CD14-positive monocyte (primary cell): ENCODE data around the gene RNF133. TPM values are rescaled to one million over a fixed set of nuclear protein-coding genes. Genes with fewer than 3 reads are reported as not detected.
"Not testable (repeated sequence)": the region's sequence is repeated elsewhere in the genome, so short reads cannot be mapped to it uniquely, and the experiment has no call there.

Experiments
- DNase-seq, 3 donors: peaks; one replicate each; pipeline ENCODE4 v3.0.0-alpha.2; 2011 to 2022
- H2AFZ ChIP-seq: 2 replicates; pipeline ENCODE4 v1.6.0; 2012; ENCODE audit warnings: mild to moderate bottlenecking, low read depth, low read length, inconsistent platforms; ENCODE audit not compliant: insufficient read depth, poor library complexity, severe bottlenecking
- H3K27ac ChIP-seq, 2 donors: 1 replicate in 1 of 2; 2 replicates in 1 of 2; pipeline ENCODE4 v1.5.1; 2012 to 2013; ENCODE audit warnings: low read length in 2 of 2, control low read depth in 1 of 2, inconsistent platforms in 1 of 2, low read depth in 1 of 2, mild to moderate bottlenecking in 1 of 2
- H3K27me3 ChIP-seq, 2 donors: one replicate each; pipeline versions ENCODE4 v1.6.0 to v1.6.1; 2011 to 2013; ENCODE audit warnings: low read length in 2 of 2; ENCODE audit not compliant: control insufficient read depth in 2 of 2, insufficient read depth in 2 of 2
- H3K36me3 ChIP-seq, 2 donors: replicated peaks in 1 of 2; 1 replicate in 1 of 2; 2 replicates in 1 of 2; pipeline versions ENCODE4 v1.5.1 to v1.6.1; 2012 to 2013; ENCODE audit warnings: low read length in 2 of 2, control low read depth in 1 of 2, inconsistent platforms in 1 of 2, mild to moderate bottlenecking in 1 of 2; ENCODE audit not compliant: insufficient read depth in 2 of 2, control insufficient read depth in 1 of 2
- H3K4me1 ChIP-seq, 2 donors: 1 replicate in 1 of 2; 2 replicates in 1 of 2; pipeline versions ENCODE4 v1.5.1 to v1.6.1; 2012 to 2013; ENCODE audit warnings: low read length in 2 of 2, control low read depth in 1 of 2, inconsistent platforms in 1 of 2, mild to moderate bottlenecking in 1 of 2, moderate library complexity in 1 of 2; ENCODE audit not compliant: insufficient read depth in 2 of 2, control insufficient read depth in 1 of 2
- H3K4me2 ChIP-seq: replicated peaks from 2 replicates; pipeline ENCODE3; 2012; ENCODE audit warnings: low read length, moderate library complexity, mild to moderate bottlenecking; ENCODE audit not compliant: poor library complexity, severe bottlenecking; ENCODE audit errors: extremely low read depth
- H3K4me3 ChIP-seq, 3 experiments: fragments of 200-600 bp in 1 of 3; sonication (generic) in 1 of 3; replicated peaks in 1 of 3; 1 replicate in 2 of 3; 2 replicates in 1 of 3; pipeline ENCODE4 v1.5.1; 2011 to 2013; ENCODE audit warnings: low read length in 3 of 3, mild to moderate bottlenecking in 3 of 3, control low read depth in 2 of 3, low read depth in 2 of 3, inconsistent platforms in 1 of 3, moderate library complexity in 1 of 3
- H3K79me2 ChIP-seq: 2 replicates; pipeline ENCODE4 v1.6.0; 2012; ENCODE audit warnings: mild to moderate bottlenecking, control low read depth, inconsistent platforms, low read length, moderate library complexity; ENCODE audit not compliant: insufficient read depth
- H3K9ac ChIP-seq: 2 replicates; pipeline ENCODE4 v1.6.0; 2017; ENCODE audit warnings: low read length, mild to moderate bottlenecking; ENCODE audit not compliant: insufficient read depth, poor library complexity, severe bottlenecking
- H3K9me3 ChIP-seq, 2 donors: replicated peaks in 1 of 2; 1 replicate in 1 of 2; 2 replicates in 1 of 2; pipeline versions ENCODE4 v1.5.1 to v1.6.1; 2012 to 2013; ENCODE audit warnings: low read length in 2 of 2, control low read depth in 1 of 2; ENCODE audit not compliant: control insufficient read depth in 1 of 2, insufficient read depth in 1 of 2
- H4K20me1 ChIP-seq: 2 replicates; pipeline ENCODE4 v1.6.0; 2012; ENCODE audit warnings: mild to moderate bottlenecking, low read length, control low read depth, moderate library complexity; ENCODE audit not compliant: insufficient read depth
- H3K27ac Mint-ChIP-seq, 7 donors: one replicate each; pipeline ENCODE4 v1.8.0; 2020; ENCODE audit warnings: mild to moderate bottlenecking in 7 of 7, mixed read lengths in 7 of 7, moderate library complexity in 6 of 7, inconsistent platforms in 2 of 7
- H3K27me3 Mint-ChIP-seq, 3 donors: one replicate each; pipeline ENCODE4 v1.8.0; 2021 to 2022; ENCODE audit warnings: low read depth in 3 of 3, mild to moderate bottlenecking in 3 of 3, mixed read lengths in 3 of 3, moderate library complexity in 3 of 3, inconsistent platforms in 1 of 3
- H3K36me3 Mint-ChIP-seq, 2 donors: one replicate each; pipeline ENCODE4 v1.8.0; 2020; ENCODE audit warnings: mixed read lengths in 2 of 2, inconsistent platforms in 1 of 2, mild to moderate bottlenecking in 1 of 2
- H3K4me1 Mint-ChIP-seq: one replicate; pipeline ENCODE4 v1.8.0; 2020; ENCODE audit warnings: mild to moderate bottlenecking, mixed read lengths
- H3K4me3 Mint-ChIP-seq, 2 donors: one replicate each; pipeline ENCODE4 v1.8.0; 2020; ENCODE audit warnings: mild to moderate bottlenecking in 2 of 2, mixed read lengths in 2 of 2, moderate library complexity in 1 of 2
- H3K9me3 Mint-ChIP-seq, 7 donors: one replicate each; pipeline ENCODE4 v1.8.0; 2020 to 2022; ENCODE audit warnings: mixed read lengths in 7 of 7, mild to moderate bottlenecking in 6 of 7, moderate library complexity in 6 of 7, inconsistent platforms in 2 of 7
- WGBS: methylation state at CpG from one replicate; pipeline ENCODE4 v1.1.5; 2013; ENCODE audit warnings: missing lambda C conversion rate; ENCODE audit not compliant: insufficient coverage; 5-methylcytosine and 5-hydroxymethylcytosine counted together
- intact Hi-C, 2 donors: fragments of 100-400 bp; cut with micrococcal nuclease; formaldehyde crosslinking; loops; one replicate each; pipeline versions ENCODE4 v1.15.0 to v1.15.1; 2023
- polyA plus RNA-seq, 3 donors: library from polyadenylated mRNA; depleted of rRNA in 1 of 3; unstranded in 2 of 3; stranded (reverse) in 1 of 3; fragments of 300-500 nt in 2 of 3; fragments of >200 nt in 1 of 3; fragmentation: Illumina TruSeq in 2 of 3; gene quantifications; 1 replicate in 2 of 3; 2 replicates in 1 of 3; pipeline ENCODE4 v1.2.3, GENCODE V29; 2012 to 2021
- TF ChIP-seq, protein P1 (sequence below): fragments of 200-600 bp; IDR thresholded peaks from one replicate; pipeline ENCODE4 v1.8.0; 2022; ENCODE audit warnings: antibody characterized with exemption, mild to moderate bottlenecking

Gene RNF133
- polyA plus RNA-seq, 3 donors = not detected

GRCh38 chr7:122679813-122680212, 19.1 kb downstream of the RNF133 start:
- no peaks in the 10 kb centered on the region for H3K4me1 ChIP-seq
- no peak overlapping the region for H3K4me3 Mint-ChIP-seq
- no peak overlapping the region for H2AFZ ChIP-seq
- H4K20me1 ChIP-seq = no peaks in the 10 kb centered on the region
- no peak overlapping the region for H3K27ac ChIP-seq
- no peaks in the 10 kb centered on the region for H3K4me1 Mint-ChIP-seq
- H3K4me2 ChIP-seq = no peak overlapping the region
- H3K9ac ChIP-seq = no peak overlapping the region
- no peaks in the 10 kb centered on the region for H3K27me3 ChIP-seq
- H3K27me3 Mint-ChIP-seq = no peaks in the 10 kb centered on the region
- intact Hi-C loops = no loop called here
- WGBS = no CpG with 5 or more reads among the region's 1 CpG
- DNase-seq = no peak
- H3K4me3 ChIP-seq = no peak overlapping the region
- no peaks in the 10 kb centered on the region for H3K9me3 ChIP-seq
- no peaks in the 10 kb centered on the region for H3K36me3 Mint-ChIP-seq
- H3K9me3 Mint-ChIP-seq = peaks cover 0 to 13% (median 5%) of the 10 kb centered on the region in 7 donors
- no peaks in the 10 kb centered on the region for H3K36me3 ChIP-seq
- H3K79me2 ChIP-seq = no peaks in the 10 kb centered on the region
- H3K27ac Mint-ChIP-seq = no peak overlapping the region
- TF ChIP-seq, protein P1, sequence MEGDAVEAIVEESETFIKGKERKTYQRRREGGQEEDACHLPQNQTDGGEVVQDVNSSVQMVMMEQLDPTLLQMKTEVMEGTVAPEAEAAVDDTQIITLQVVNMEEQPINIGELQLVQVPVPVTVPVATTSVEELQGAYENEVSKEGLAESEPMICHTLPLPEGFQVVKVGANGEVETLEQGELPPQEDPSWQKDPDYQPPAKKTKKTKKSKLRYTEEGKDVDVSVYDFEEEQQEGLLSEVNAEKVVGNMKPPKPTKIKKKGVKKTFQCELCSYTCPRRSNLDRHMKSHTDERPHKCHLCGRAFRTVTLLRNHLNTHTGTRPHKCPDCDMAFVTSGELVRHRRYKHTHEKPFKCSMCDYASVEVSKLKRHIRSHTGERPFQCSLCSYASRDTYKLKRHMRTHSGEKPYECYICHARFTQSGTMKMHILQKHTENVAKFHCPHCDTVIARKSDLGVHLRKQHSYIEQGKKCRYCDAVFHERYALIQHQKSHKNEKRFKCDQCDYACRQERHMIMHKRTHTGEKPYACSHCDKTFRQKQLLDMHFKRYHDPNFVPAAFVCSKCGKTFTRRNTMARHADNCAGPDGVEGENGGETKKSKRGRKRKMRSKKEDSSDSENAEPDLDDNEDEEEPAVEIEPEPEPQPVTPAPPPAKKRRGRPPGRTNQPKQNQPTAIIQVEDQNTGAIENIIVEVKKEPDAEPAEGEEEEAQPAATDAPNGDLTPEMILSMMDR = no peak

DNA sequence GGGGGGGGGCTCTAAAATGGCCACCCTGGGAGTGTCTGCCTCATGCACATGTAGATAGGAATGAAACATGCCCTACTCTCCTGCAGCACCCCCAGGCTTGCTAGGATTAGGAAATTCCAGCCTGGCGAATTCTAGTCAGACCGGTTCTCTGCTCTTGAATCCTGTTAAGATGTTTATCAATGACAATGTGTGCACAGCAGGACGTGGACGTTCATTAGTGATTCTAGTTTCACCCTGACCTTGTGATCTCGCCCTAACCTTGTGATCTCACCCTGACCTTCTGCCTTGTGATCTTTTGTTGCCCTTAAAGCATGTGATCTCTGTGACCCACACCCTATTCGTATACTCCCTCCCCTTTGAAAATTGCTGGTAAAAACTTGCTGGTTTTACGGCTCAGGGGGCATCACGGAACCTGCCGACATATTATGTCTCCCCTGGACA, 19.6 kb downstream of the RNF133 start:
- intact Hi-C loops, H3K9ac ChIP-seq, H3K9me3 ChIP-seq, H3K27me3 Mint-ChIP-seq, H2AFZ ChIP-seq, H4K20me1 ChIP-seq, H3K27ac ChIP-seq, H3K4me3 ChIP-seq, H3K79me2 ChIP-seq, H3K36me3 ChIP-seq, H3K27me3 ChIP-seq, H3K4me1 ChIP-seq, H3K4me3 Mint-ChIP-seq, H3K36me3 Mint-ChIP-seq, DNase-seq, H3K4me1 Mint-ChIP-seq, H3K27ac Mint-ChIP-seq, H3K4me2 ChIP-seq: not testable (repeated sequence)
- peaks cover 0 to 13% (median 6%) of the 10 kb centered on the region in 7 donors for H3K9me3 Mint-ChIP-seq
- WGBS = 78% methylated on average over 8 of the region's 9 CpGs
